ENCODE results near the gene BTD. TPM values are rescaled to one million over a fixed set of nuclear protein-coding genes. Genes with fewer than 3 reads are reported as not detected.

Gene BTD
- 21.8 and 27.0 TPM in 2 replicates for total RNA-seq (2014; rRNA removed; shearing (Covaris generic))

DNA sequence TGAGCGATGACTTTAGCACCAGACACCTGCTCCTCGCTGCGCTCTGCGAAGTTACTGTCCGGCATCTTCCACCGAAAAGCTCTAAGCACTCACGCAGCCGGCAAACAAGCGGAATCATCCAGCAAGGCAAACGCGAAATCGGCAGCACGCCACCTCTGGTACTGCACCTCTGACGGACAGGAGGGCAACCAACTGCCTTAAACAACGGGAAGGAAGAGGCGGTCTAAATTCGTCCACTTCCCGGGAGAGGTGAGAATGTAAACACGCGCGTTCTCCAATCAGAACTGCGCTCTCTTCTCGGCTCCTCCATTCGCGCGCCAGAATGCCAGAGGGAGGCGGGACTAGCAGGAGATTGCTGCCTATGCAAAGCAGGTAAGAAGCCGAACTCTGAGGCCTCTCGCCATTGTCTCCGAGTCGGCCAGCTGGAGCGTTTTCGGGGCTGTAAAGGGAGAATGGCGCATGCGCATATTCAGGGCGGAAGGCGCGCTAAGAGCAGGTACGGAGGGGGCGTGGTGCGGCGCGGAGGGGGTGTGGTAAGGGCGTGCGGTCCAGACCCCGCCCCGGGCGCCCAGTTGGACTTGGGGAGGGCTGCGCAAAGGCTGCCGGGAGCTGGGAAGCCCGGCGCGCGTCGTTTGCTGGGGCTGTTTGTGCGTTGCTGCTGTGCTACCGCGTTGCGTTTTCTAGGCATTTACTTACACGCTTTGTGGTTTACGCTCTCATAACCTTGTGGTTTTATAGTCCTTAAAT lies at the start of gene BTD, which contains the start of gene HACL1:
BTD (plus strand) TSS at position 347 of the 747 bp plus-strand sequence. CDS start 33,695 bp downstream, outside the sequence.
HACL1 (minus strand) TSS at position 171 of the 747 bp plus-strand sequence; CDS start at position 65, 106 bp downstream.

Small RNA genes lying within 50 kb of the gene (small RNA-seq; reads per million reads assigned to genes)
- gene MIR3134: not detected

Other genes with a start within 250 kb of the BTD start
- 23.0 and 27.6 TPM in 2 replicates for gene METTL6, start 174.2 kb upstream of the BTD start, total RNA-seq (2014; rRNA removed; shearing (Covaris generic))
- 36.6 and 37.3 TPM in 2 replicates for gene EAF1, start 174.1 kb upstream of the BTD start, total RNA-seq (2014; rRNA removed; shearing (Covaris generic))
- gene COLQ, start 80.0 kb upstream of the BTD start, total RNA-seq (2014; rRNA removed; shearing (Covaris generic)): 1.2 and 2.5 TPM in 2 replicates
- gene HACL1, start 176 bp upstream of the BTD start, total RNA-seq (2014; rRNA removed; shearing (Covaris generic)): 46.4 and 54.5 TPM in 2 replicates
- 136 and 147 TPM in 2 replicates for gene ANKRD28, start 196.2 kb downstream of the BTD start, total RNA-seq (2014; rRNA removed; shearing (Covaris generic))